Measurements from ENCODE around the gene DGKI.

GRCh38 chr7:137820677-137821420, 25.9 kb downstream of the DGKI start:
- TF ChIP-seq POLR2A (IDR thresholded peaks at IDR 0.05) = no peak
- no peak for TF ChIP-seq CTCF (IDR thresholded peaks at IDR 0.05 in 4 of 5, conservative IDR thresholded peaks at IDR 0.05 in 1 of 5)
